LNCAP (cell line): Measurements from ENCODE around the gene NIPAL3.

Experiments used
- TF ChIP-seq, protein P1 (sequence below): fragments of 450-650 bp; IDR thresholded peaks from 2 replicates; pipeline ENCODE4 v1.5.1; 2017; ENCODE audit warnings: mild to moderate bottlenecking

The NIPAL3 gene

DNA sequence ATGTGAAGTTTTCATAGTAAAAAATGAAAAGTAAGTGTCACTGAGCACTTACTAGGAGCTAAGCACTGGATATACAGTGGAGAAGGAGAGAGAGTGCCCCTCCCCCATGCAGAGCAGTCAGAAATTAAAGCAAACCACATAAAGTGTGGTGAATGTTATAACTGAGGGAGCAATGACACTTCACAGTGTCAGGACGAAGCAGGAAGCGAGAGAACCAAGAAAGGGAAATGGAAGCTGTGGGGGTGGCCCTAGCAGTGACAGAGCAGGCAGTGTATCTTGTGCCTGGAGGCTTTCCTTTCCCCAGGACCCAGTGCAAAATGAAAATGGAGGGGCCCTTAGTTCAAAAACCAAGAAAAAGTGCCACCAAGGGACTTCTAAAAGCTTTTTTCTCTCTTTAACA is 65.5 kb downstream of the NIPAL3 start:
- TF ChIP-seq, protein P1, sequence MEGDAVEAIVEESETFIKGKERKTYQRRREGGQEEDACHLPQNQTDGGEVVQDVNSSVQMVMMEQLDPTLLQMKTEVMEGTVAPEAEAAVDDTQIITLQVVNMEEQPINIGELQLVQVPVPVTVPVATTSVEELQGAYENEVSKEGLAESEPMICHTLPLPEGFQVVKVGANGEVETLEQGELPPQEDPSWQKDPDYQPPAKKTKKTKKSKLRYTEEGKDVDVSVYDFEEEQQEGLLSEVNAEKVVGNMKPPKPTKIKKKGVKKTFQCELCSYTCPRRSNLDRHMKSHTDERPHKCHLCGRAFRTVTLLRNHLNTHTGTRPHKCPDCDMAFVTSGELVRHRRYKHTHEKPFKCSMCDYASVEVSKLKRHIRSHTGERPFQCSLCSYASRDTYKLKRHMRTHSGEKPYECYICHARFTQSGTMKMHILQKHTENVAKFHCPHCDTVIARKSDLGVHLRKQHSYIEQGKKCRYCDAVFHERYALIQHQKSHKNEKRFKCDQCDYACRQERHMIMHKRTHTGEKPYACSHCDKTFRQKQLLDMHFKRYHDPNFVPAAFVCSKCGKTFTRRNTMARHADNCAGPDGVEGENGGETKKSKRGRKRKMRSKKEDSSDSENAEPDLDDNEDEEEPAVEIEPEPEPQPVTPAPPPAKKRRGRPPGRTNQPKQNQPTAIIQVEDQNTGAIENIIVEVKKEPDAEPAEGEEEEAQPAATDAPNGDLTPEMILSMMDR = no peak

DNA sequence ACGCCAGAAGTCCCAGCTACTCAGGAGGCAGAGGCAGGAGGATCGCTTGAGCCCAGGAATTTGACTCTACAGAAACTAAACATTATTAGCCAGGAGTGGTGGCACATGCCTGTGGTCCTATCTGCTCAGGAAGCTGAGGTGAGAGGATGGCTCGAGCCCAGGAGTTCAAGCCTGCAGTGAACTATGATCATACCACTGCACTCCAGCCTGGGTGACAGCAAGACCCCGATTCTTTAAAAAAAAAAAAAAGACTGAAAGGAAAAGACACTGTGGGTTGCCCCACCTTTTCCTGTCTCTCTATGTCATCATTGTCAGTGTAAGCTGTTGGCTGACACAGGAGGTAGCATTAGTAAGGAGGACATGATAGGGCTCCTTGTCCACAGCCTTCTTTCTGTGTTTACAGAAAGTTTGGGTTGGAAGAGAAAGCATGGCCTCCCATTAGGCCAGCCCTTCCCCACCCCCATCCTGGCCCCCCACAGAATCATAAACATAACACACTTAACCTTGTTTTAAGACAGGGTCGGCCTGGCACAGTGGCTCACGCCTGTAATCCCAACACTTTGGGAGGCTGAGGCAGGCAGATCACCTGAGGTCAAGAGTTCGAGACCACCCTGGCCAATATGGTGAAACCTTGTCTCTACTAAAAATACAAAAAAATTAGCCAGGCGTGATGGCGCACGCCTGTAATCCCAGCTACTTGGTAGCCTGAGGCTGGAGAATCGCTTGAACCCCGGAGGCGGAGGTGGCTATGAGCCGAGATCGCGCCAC is 66.4 kb downstream of the NIPAL3 start:
- TF ChIP-seq, protein P1 = no peak

- TF ChIP-seq, protein P1 = no peak
These were observed 67.8 kb downstream of the NIPAL3 start for GRCh38 chr1:24483441-24483840.

DNA sequence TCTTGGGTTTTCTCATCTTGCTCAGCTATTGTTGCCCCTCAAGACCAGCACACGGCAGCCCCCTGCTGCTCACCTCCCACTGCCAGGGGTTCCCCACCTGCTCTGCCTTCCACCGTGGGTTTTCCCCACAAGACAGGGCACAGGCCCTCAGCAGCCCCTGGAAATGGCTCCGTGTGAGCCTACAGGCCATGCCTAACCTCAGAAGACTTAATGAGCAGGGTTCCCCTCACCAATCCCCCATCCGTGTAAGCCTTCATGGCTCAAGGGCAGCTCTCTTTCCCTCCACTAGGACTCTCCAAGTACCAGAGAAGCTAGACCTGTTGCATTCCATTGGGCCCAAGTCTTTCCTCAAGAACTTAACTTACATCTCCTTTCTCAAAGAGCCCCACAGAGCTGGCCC is 68.6 kb downstream of the NIPAL3 start:
- TF ChIP-seq, protein P1 = no peak

- TF ChIP-seq, protein P1 = no peak
These were observed 70.9 kb downstream of the NIPAL3 start for GRCh38 chr1:24486331-24487065.

- TF ChIP-seq, protein P1 = no peak
These were observed 71.9 kb downstream of the NIPAL3 start for GRCh38 chr1:24487455-24487854.

GRCh38 chr1:24489674-24490073 is 74.1 kb downstream of the NIPAL3 start:
- TF ChIP-seq, protein P1 = no peak
